Measurements from ENCODE around the gene DLST.

Gene DLST

DNA sequence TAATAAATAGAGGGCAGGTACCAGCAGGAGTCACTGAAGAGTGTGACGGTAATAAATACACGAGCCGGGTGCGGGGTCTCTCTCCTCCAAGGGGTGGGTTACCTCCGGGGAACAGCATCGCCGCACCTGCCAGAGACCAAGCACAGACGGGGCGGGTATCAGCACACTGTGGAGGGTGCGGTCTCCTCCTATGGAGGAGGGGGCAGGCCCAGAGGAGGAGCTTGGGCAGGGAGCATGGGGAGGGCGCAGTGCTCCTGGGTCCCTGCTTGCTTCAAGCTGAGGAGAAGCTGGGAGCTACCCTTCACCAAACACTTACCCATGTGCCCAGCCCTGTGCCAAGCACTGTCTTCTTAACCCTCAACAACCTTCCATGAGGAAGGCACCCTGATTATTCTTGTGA lies 60.9 kb downstream of the DLST start:
- FAIRE-seq = no peak

GRCh38 chr14:74945261-74945851 lies 63.6 kb downstream of the DLST start:
- no peak for FAIRE-seq

GRCh38 chr14:74945852-74946658 lies 64.3 kb downstream of the DLST start:
- FAIRE-seq = no peak

DNA sequence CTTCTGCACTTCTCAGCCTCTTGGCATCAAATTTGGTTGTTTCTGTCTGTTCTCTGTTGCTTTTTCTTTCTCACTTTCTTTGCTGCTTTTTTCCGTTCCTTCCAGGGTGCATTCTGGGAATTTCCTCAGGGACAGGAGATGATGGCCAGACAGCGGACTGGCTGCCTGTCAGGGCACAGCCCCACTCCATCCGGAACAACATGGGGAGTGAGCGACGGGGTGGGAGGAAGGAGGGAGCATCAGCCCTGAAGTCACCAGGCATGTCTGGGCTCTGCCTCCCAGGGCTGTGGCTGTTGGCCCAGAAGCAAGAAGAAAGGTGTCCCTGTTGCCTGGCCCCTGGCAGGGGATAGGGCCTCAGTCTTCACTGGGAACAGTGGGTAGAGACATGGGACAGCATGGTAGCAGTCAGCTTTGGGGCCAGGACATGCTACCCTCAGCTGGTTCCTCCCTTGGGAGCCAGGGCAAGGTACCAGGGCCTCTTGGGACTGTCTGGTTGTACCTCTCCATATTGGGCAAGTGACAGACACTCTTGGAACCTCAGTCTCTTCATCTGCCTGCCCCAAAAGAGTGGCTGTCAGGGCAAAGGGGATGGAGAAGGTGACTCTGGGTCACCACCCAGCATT lies 65.1 kb downstream of the DLST start:
- no peak for FAIRE-seq

GRCh38 chr14:74947353-74948227 lies 65.9 kb downstream of the DLST start:
- no peak for FAIRE-seq

DNA sequence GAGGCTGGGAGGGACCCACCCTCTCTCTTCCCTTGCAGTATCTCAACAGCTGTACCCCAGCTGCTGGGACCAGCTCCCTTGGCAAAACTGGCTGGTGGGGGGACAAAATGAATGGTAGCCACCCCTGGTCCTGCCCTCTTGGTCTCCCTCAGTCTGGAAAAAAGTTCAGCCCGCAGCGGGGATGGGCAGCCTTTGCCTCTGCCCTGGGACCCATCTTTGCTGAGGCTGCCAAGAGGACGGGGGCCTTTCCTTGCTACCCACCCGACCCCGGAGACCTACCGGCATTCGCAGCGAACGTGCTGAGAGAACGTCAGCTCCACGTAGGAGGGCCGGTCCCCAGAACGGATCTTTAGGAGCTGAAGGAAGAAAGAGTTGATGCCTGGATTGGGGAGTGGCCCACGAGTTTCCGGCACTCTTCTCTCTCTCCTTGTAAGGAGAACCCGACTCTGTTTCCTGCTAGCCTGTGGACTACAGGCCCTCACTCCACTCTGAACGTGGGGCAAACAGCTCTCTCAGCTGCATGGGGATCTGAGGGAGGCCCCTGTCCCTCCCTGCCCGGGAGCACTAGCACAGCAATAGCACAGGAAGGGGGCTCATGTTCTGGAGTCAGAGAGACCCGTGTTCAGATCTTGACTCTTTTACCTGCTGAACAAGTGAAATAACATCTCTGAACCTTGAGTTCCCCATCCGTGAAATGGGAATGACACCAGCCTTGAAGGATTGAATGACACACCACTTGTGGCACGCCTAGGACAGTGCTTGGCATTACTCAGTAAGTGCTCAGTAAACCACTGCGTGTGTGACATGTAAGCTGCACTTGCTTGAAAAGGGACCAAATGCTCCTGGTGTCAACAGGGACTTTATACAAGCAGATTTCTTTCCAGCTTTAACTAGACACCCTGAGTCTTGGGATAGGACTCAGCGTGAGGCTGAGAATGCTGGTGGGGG lies 66.8 kb downstream of the DLST start:
- no peak for FAIRE-seq

- no peak for FAIRE-seq
Observed at GRCh38 chr14:74949191-74949601, 67.5 kb downstream of the DLST start.

GRCh38 chr14:74949859-74950573 lies 68.3 kb downstream of the DLST start:
- FAIRE-seq = no peak

DNA sequence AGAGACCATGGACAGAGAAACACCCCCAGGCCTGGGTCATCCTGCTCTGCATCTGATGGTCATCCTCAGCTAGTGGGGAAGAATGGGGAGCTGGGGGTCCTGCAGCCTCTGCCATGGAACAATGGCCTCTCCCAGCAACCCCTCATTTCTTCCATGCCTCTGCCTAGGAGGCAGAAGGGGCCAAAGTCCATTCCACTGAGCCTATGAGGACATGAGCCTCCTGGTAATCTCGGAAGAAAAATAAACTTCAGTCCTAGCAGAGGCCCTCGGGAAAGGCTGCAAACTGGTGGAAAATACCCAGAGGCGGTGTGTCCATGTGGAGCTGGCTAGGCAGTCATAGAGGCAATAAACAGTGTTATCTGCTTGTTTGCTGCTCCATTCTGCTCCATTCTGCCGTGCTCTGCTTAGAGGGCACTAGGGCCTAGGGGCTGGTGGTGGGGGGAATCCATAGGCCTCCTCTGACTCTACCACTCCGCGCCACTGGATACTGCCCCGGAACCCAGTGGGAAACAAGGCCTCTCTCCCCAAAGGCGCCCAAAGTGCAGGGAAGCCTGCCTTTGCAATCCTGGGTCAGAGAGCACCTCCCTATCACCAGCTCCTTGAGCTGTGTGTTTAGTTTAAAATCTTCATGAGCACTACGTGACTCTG lies 69.2 kb downstream of the DLST start:
- FAIRE-seq = no peak

DNA sequence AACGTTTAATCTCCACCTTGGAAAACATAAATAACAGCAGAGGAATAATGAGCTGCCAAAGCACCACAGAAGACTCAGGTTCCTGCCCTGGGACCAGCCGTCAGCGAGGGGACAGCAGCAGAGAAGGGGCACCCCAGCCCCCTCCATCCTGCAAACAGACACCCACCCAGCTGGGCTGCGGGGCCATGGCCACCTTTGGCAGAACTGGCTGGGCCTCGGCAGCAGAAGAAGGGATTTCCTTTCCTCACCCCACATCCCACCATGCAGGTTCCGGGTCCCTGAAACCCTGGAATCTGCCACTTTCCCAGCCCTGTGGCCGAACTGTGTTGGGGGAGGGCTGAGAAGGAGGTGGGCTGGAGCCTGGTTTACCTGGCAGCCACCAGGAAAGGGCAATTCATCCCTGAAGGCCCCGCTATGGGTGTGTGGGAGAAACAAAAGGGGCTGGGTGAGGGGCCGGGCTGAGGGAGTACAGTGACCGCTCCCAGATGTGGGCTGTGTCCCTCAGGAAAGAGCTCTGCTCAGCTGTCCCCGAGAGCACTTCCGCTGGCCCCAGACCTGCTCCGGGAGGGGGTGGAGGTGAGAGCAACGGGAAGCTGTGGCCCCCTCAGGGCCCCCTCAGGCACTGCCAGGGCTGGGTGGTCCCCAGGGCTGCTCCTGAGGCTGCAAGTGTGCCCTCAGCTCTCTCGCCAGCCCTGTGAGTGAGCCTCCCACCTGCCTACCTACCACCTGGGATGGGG lies 69.9 kb downstream of the DLST start:
- no peak for FAIRE-seq

DNA sequence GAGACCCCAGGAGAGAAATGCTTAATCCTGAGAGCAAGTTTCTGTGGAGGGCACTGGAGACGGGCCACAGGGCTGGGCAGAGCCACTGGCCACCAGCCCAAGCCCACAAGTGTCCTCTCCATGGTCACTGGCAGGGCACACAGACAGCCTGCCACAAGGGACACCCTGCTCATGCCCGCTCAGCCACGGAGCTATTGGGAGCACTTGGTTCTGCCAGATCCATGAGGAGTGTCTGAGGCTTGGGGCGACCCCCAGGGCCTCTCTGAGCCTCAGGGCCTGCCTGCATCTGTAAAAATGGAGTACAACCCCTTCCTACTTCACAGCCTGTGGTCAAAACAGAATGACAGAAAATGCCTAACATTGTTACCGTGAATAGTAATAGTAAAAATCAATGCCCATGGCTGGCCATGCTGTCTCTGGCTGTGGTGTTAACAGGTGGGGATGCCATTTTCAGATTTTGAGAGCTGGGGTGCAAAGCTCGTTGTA lies 70.5 kb downstream of the DLST start:
- no peak for FAIRE-seq

DNA sequence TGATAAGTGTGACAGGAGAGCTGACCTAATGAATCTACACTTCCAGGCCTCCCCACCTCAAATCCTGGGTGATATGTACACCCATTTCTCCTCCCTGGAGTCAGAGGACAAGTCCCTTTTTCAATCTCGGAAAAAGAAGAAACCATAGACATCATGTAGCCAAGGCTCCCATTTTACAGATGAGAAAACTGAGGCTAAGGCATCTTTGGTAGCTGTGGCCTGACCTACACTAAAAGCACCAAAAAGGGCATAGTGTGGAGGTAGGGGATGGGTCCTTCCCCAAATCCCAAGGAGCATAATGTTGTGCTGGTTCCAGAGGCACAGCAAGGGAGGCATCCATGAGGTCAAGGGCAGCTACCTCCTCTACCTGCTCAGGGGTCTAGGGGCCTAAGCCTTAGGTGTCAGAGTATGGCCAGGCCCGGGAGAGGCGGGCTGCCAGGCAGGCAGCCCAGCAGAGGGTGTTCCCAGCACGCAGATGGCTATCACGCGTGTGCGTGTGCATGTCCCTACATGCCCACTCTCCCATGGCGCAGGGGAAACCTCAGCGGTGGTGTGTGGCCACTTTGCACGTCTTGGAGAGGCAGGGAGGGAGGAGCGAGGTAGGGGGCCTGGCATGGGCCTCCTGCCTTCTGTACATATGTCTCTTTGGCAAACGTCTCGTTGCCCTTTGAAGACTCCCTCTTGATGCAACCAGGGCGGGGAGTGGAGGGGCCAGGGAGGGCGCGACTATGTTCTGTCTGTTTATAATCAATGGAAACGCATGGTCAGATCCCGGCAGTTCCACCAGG lies 71.2 kb downstream of the DLST start:
- FAIRE-seq = no peak
